Upper lobe of left lung (tissue), 4 donors: ENCODE measurements around the gene OPN1MW.
"Not testable (repeated sequence)": the region's sequence is repeated elsewhere in the genome, so short reads cannot be mapped to it uniquely, and the experiment has no call there.

ENCODE experiments used
- EP300 ChIP-seq, 4 donors: sonication (generic); formaldehyde crosslinking; IDR thresholded peaks; one replicate each; pipeline ENCODE4 v1.5.1; 2017; ENCODE audit warnings: antibody characterized with exemption in 4 of 4, control low read depth in 2 of 4
- POLR2A ChIP-seq, 4 donors: fragments of 450-650 bp; IDR thresholded peaks; one replicate each; pipeline ENCODE4 v1.5.1; 2016 to 2017; ENCODE audit warnings: antibody characterized with exemption in 4 of 4, mild to moderate bottlenecking in 2 of 4
- POLR2AphosphoS5 ChIP-seq, 2 donors: sonication (generic); formaldehyde crosslinking; IDR thresholded peaks; one replicate each; pipeline ENCODE4 v1.5.1; 2017; ENCODE audit warnings: antibody characterized with exemption in 2 of 2
- TF ChIP-seq, protein P1 (sequence below), 6 experiments: fragments of 450-650 bp in 4 of 6; fragments of 200-600 bp in 2 of 6; sonication (generic) in 2 of 6; IDR thresholded peaks; one replicate each; pipeline ENCODE4 v1.5.1; 2016 to 2019; ENCODE audit warnings: antibody characterized with exemption in 6 of 6

DNA sequence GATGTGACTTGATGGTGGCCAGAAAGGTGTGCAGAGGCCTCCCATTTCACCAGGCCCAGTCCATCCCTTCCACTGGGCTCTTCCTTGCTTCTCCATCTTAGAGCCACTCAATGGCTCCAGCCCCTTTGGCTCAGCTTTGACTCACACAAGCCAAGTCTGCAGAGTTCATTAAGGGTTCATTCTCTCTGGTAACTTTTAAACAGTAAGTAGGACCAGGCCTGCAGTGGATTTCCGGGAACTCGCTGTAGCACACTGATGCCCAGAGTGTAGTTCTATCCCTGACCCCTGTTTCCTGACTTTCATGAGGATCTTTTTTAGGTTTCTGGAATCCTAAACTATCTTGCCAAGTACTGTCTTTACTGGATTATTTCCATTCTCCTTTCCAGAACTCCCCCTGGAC is 11.9 kb downstream of the OPN1MW start:
- TF ChIP-seq, protein P1, sequence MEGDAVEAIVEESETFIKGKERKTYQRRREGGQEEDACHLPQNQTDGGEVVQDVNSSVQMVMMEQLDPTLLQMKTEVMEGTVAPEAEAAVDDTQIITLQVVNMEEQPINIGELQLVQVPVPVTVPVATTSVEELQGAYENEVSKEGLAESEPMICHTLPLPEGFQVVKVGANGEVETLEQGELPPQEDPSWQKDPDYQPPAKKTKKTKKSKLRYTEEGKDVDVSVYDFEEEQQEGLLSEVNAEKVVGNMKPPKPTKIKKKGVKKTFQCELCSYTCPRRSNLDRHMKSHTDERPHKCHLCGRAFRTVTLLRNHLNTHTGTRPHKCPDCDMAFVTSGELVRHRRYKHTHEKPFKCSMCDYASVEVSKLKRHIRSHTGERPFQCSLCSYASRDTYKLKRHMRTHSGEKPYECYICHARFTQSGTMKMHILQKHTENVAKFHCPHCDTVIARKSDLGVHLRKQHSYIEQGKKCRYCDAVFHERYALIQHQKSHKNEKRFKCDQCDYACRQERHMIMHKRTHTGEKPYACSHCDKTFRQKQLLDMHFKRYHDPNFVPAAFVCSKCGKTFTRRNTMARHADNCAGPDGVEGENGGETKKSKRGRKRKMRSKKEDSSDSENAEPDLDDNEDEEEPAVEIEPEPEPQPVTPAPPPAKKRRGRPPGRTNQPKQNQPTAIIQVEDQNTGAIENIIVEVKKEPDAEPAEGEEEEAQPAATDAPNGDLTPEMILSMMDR (IDR thresholded peaks at IDR 0.05), result not testable (repeated sequence)
- TF ChIP-seq EP300, POLR2AphosphoS5, POLR2A (IDR thresholded peaks at IDR 0.05): not testable (repeated sequence)
